AG09319 (cell line): Measurements from ENCODE around the gene GRK5.
A peak's percentile ranks its signal among the peaks of the same experiment; 100 is the strongest.

ENCODE experiments used
- DNase-seq: peaks from one replicate; pipeline ENCODE4 v3.0.0-alpha.2; 2010; ENCODE audit warnings: low read depth; ENCODE audit errors: extremely low read depth
- TF ChIP-seq, protein P1 (sequence below): IDR thresholded peaks from 2 replicates; pipeline ENCODE4 v1.5.1; 2011; ENCODE audit warnings: low read depth, mild to moderate bottlenecking, inconsistent platforms, low read length, moderate library complexity

The GRK5 gene

GRCh38 chr10:119410361-119411116 lies 203.2 kb downstream of the GRK5 start:
- TF ChIP-seq, protein P1, sequence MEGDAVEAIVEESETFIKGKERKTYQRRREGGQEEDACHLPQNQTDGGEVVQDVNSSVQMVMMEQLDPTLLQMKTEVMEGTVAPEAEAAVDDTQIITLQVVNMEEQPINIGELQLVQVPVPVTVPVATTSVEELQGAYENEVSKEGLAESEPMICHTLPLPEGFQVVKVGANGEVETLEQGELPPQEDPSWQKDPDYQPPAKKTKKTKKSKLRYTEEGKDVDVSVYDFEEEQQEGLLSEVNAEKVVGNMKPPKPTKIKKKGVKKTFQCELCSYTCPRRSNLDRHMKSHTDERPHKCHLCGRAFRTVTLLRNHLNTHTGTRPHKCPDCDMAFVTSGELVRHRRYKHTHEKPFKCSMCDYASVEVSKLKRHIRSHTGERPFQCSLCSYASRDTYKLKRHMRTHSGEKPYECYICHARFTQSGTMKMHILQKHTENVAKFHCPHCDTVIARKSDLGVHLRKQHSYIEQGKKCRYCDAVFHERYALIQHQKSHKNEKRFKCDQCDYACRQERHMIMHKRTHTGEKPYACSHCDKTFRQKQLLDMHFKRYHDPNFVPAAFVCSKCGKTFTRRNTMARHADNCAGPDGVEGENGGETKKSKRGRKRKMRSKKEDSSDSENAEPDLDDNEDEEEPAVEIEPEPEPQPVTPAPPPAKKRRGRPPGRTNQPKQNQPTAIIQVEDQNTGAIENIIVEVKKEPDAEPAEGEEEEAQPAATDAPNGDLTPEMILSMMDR, result no peak
- DNase-seq, result no peak

DNA sequence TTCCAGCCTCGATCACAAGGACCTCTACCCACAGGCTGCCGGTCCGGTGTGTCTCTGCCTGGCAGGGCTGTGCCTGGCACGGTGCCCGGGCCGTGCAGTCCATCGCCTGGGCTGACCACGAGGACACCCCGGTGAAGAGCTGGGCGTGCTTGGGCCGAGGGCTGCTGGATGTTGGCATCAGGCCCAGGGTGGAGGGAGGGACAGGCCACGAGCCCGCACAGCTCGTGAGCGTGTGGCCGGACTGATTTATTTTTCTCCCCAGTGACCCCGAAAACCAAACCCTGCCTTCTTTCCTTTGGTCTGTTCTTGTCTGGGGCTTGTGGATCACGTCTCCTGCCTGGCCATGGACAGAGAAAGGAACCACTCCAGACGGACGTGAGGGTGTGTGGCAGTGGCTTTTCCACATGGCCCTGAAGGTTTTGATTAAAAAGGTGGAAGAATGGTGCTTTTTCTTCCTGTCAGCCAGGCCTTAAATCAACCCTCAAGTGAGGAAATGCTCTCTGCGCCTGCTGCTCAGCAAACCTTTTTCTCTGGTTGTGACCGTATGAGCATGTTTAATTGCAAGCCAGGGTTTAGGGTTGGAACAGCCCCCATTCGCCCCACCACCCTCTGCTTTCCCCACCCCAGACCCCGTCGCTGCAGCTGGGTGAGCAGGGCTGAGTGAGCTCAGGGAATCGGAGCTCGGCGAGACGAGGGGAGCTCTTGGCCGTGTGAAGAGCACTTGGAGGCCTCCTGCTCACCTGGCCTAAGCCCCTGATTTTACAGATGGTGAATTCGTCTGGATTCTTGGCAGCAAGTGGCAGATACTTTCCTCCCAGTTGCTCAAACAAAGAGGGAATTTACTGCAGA lies 205.1 kb downstream of the GRK5 start:
- no peak for DNase-seq

GRCh38 chr10:119413093-119413453 lies 205.7 kb downstream of the GRK5 start:
- no peak for DNase-seq
- TF ChIP-seq, protein P1, result no peak

More for the DNA sequence above, 205.1 kb downstream of the GRK5 start:
- TF ChIP-seq, protein P1, result no peak

GRCh38 chr10:119413471-119414080 lies 206.2 kb downstream of the GRK5 start:
- TF ChIP-seq, protein P1, result no peak
- DNase-seq, result no peak

DNA sequence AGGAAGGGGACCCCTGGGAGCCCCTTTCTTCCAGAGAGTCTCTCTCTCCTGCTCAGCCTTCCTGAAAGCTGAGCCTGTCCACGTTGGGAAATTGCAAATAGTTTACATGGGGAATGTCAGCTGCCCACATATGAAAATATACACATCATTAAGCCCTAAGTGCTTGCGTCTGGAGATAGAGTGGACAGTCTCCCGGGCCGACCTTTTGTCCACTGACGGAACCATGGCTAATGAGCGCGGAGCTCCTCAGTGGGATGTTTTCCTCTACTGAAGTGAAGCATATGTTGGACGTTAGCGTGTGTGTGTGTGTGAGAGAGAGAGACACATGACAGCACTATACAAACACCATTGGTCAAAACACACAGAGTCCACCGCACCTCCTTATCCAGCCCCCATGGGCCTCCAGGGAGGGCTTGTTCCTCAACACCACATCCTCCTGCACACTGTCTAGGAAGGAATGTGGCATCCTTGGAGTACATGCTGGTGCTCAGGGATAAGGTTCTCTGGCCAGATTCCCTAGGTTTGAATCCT lies 206.8 kb downstream of the GRK5 start:
- TF ChIP-seq, protein P1, result no peak
- peak; percentile 87 for DNase-seq

- TF ChIP-seq, protein P1, result no peak
- no peak for DNase-seq
Observed at GRCh38 chr10:119415121-119415520, 207.8 kb downstream of the GRK5 start.
